Left ventricle myocardium inferior (tissue), 1 donor: ENCODE data around the gene IRAK1. TPM values are rescaled to one million over a fixed set of nuclear protein-coding genes. Genes with fewer than 3 reads are reported as not detected.

Experiments used
- DNase-seq: peaks from one replicate; pipeline ENCODE4 v3.0.0-alpha.2; 2020
- H3K27ac ChIP-seq: fragments of 200-600 bp; replicated peaks from 2 replicates; pipeline ENCODE4 v1.8.0; 2021
- H3K27me3 ChIP-seq: fragments of 200-600 bp; 2 replicates; pipeline ENCODE4 v1.8.0; 2021; ENCODE audit warnings: low read depth
- H3K36me3 ChIP-seq: fragments of 200-600 bp; 2 replicates; pipeline ENCODE4 v1.8.0; 2021
- H3K4me1 ChIP-seq: fragments of 200-600 bp; 2 replicates; pipeline ENCODE4 v1.8.0; 2021
- H3K4me3 ChIP-seq: fragments of 200-600 bp; 2 replicates; pipeline ENCODE4 v1.8.0; 2021; ENCODE audit warnings: mild to moderate bottlenecking, moderate library complexity
- H3K9me3 ChIP-seq: fragments of 200-600 bp; replicated peaks from 2 replicates; pipeline ENCODE4 v1.8.0; 2021
- intact Hi-C: fragments of 100-400 bp; cut with micrococcal nuclease; formaldehyde crosslinking; loops from one replicate; pipeline ENCODE4 v1.11.0; 2022
- total RNA-seq: library from RNA; stranded (reverse); fragmentation: NEBNext Ultra II Directional; extraction: Animal tissue kit (Norgen Biotek cat#: 25700); gene quantifications from one replicate; pipeline ENCODE4 v1.2.1, GENCODE V29; 2021
- TF ChIP-seq, protein P1 (sequence below): fragments of 200-600 bp; IDR thresholded peaks from 2 replicates; pipeline ENCODE4 v1.8.0; 2021; ENCODE audit warnings: antibody characterized with exemption, mild to moderate bottlenecking, borderline replicate concordance
- donor health status: DM: no; HTN: yes; CAD: no; lungs with severe emphysema.

Gene IRAK1
- total RNA-seq, 1 donor from 2014 or later = 40.6 TPM

DNA sequence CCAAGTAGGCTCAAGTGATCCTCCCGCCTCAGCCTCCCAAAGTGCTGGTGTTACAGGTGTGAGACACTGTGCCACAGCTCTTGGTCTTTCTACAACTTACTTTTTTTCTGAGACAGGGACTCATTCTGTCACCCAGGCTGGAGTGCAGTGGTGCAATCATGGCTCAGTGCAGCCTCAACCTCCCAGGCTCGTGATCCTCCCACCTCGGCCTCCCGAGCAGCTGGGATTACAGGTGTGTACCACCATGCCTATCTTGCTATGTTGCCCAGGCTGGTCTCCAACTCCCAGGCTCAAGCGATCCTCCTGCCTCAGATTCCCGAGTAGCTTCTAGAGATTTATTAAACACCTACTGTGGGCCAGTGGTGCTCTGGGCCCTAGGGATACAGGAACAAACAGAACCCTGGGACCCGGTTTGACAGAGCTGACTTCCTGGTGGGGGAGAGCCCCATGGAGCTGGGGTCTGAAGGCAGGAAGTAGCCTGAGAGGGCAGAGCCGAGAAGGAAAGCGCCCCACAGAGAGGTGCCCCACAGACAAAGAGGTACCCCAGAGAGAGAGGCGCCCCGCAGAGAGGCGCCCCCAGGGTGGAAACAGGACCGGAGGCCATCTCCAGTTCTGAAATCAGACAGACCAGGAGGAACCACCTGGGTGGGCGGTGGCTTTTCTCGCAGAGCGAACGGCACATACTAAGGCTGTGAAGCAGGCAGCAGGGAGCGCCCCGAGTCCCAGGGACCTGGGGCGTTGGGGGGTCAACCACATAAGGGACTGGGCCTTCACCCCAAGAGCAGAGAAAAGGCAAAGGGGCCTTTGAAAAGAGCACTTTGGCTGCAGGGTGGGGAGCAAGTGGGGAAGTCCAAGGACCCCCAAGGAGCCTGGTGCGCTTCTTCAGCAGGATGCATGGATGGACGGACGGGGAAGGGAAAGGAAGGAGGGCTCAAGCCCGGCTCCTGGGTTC lies 5.0 kb downstream of the IRAK1 start:
- H3K27ac ChIP-seq = no peak overlapping the region
- TF ChIP-seq, protein P1, sequence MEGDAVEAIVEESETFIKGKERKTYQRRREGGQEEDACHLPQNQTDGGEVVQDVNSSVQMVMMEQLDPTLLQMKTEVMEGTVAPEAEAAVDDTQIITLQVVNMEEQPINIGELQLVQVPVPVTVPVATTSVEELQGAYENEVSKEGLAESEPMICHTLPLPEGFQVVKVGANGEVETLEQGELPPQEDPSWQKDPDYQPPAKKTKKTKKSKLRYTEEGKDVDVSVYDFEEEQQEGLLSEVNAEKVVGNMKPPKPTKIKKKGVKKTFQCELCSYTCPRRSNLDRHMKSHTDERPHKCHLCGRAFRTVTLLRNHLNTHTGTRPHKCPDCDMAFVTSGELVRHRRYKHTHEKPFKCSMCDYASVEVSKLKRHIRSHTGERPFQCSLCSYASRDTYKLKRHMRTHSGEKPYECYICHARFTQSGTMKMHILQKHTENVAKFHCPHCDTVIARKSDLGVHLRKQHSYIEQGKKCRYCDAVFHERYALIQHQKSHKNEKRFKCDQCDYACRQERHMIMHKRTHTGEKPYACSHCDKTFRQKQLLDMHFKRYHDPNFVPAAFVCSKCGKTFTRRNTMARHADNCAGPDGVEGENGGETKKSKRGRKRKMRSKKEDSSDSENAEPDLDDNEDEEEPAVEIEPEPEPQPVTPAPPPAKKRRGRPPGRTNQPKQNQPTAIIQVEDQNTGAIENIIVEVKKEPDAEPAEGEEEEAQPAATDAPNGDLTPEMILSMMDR = no peak
- H3K27me3 ChIP-seq = no peaks in the 10 kb centered on the region
- DNase-seq = no peak
- intact Hi-C loops = loop anchor here (5.0 kb wide), 1 partner anchor 38 kb away; no protein-coding TSS in a partner anchor
- H3K4me1 ChIP-seq = peaks cover 22% of the 10 kb centered on the region
- no peak overlapping the region for H3K4me3 ChIP-seq
- no peaks in the 10 kb centered on the region for H3K9me3 ChIP-seq
- peaks cover 10% of the 10 kb centered on the region for H3K36me3 ChIP-seq

DNA sequence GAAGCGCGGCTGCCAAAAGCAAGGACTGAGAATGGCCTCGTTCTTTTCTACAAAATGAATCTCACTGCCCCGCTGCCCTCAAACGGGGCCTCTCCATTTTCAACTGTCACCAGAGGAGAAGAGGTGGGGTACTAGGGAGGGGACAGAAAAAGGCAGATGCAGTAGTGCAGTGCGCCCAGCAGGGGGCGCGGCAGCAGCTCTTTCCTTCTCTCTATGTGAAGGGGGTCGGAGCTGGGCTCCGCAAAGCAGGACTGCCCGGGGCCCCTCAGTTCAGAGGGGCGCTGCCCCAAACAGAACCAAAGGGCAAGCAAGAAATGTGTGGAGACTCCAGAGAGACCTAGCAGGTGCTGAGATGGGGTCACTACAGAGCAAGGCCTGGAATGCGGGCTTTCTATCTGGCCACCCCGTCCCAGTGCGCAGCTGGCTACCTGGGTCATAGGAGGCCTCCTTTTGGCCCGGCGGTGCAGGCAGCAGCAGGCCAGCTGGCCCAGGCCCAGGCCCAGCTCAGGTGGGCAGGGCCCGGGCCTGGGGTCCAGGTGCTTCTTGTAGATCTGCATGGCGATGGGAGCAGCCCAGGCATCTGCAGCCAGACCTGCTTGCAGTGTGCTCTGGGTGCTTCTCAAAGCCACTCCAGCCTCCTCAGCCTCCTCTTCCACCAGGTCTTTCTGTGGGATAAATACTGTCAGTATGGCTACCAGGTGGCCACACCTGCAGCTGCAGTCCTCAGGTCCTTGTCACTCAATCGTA lies 5.9 kb downstream of the IRAK1 start:
- H3K27me3 ChIP-seq = no peaks in the 10 kb centered on the region
- peaks cover 10% of the 10 kb centered on the region for H3K36me3 ChIP-seq
- H3K4me3 ChIP-seq = no peak overlapping the region
- H3K9me3 ChIP-seq = no peaks in the 10 kb centered on the region
- no peak overlapping the region for H3K27ac ChIP-seq
- peaks cover 15% of the 10 kb centered on the region for H3K4me1 ChIP-seq
- TF ChIP-seq, protein P1 = peak; percentile 85
- DNase-seq = no peak
- intact Hi-C loops = loop anchor here (5.0 kb wide), 1 partner anchor 39 kb away; no protein-coding TSS in a partner anchor

DNA sequence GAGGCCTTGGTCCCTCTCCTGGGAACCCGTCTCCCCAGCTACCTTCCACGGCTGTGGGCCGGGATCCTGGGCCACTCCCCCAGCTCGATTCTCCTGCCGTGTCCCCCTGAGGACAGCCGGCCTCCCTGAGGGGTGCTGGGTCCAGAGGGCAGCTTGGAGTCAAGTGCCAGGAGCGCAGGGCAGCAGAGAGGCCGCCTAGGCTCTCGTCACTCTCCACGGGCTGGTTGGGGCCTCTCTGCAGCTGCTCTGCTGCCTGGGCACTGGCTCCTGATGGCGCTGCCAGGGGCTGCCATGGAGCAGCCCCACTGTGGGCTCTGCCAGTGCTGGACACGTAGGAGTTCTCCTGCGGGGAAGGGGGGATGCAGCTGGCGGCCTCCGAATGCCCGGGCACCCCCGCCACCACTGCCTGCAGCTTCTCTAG lies 6.7 kb downstream of the IRAK1 start:
- H3K9me3 ChIP-seq = no peaks in the 10 kb centered on the region
- peaks cover 7% of the 10 kb centered on the region for H3K4me1 ChIP-seq
- no peaks in the 10 kb centered on the region for H3K27me3 ChIP-seq
- TF ChIP-seq, protein P1 = no peak
- no peak overlapping the region for H3K27ac ChIP-seq
- peaks cover 10% of the 10 kb centered on the region for H3K36me3 ChIP-seq
- no peak for DNase-seq
- no peak overlapping the region for H3K4me3 ChIP-seq
- intact Hi-C loops = loop anchor here (5.0 kb wide), 1 partner anchor 39 kb away; no protein-coding TSS in a partner anchor

DNA sequence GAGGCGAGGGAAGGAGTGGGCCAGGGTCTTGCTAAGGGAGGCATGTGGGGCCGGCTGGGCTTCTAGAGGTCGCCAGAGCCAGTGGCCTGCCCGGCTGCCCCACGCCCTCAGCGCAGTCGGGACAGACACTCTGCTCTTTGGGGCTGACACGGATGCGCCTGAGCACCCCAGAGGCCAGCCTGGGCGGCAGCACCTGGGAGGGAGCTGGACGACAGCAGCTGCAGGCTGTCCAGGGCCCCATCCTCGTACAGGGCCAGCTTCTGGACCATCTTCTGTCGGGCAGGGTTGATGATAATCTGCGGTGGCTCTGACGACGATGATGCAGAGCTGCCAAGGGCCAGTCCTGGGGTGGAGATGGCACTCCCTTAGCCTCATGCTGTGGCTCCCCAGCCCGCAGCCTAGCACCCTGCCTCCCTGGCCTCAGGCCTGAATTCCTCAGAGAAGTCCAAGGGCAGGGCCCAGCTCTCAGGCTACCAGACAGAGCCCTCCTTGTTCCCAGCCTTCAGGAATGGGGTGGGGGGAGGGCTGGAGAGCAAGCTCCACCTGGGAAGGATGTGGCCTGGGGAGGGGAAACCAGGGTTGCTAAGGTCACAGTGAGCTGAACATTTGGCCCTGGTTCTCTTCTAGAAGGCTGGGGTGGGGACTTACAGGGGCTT lies 7.2 kb downstream of the IRAK1 start:
- Histone ChIP-seq H3K9me3 (no peaks in the 10 kb centered on the region), H3K27ac (no peak overlapping the region), H3K4me3 (no peak overlapping the region), H3K4me1 (peaks cover 6% of the 10 kb centered on the region), H3K27me3 (no peaks in the 10 kb centered on the region), H3K36me3 (peaks cover 10% of the 10 kb centered on the region)
- TF ChIP-seq, protein P1 = no peak
- intact Hi-C loops = loop anchor here (5.0 kb wide), 1 partner anchor 40 kb away; no protein-coding TSS in a partner anchor
- DNase-seq = no peak
